ENCODE data around the gene RANBP9.

DNA sequence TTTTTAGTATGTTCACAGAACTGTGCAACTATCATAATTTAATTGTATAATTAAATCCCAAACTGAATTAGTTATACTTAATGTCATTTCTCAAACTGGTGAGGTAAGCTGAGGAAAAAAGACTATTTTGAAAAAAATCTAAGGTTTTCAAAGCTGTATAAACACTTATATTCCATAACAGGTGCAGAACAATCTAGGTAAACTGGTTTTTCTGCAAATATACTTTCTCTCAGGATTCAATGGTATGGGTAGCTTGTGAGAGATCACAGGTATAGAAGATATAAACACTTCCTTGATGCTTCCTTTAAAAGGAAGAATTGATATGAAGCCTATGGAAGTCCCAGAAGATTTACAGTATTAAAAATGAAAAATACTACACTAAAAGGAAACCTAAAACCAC is 62.8 kb downstream of the RANBP9 start:
- TF ChIP-seq, protein P1, sequence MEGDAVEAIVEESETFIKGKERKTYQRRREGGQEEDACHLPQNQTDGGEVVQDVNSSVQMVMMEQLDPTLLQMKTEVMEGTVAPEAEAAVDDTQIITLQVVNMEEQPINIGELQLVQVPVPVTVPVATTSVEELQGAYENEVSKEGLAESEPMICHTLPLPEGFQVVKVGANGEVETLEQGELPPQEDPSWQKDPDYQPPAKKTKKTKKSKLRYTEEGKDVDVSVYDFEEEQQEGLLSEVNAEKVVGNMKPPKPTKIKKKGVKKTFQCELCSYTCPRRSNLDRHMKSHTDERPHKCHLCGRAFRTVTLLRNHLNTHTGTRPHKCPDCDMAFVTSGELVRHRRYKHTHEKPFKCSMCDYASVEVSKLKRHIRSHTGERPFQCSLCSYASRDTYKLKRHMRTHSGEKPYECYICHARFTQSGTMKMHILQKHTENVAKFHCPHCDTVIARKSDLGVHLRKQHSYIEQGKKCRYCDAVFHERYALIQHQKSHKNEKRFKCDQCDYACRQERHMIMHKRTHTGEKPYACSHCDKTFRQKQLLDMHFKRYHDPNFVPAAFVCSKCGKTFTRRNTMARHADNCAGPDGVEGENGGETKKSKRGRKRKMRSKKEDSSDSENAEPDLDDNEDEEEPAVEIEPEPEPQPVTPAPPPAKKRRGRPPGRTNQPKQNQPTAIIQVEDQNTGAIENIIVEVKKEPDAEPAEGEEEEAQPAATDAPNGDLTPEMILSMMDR (tag by site-specific recombination; IDR thresholded peaks at IDR 0.05) = no peak
- TF ChIP-seq ZNF776 (tag by site-specific recombination; IDR thresholded peaks at IDR 0.05; ENCODE audit: borderline replicate concordance) (no peak), YY1 (tag by site-specific recombination; IDR thresholded peaks at IDR 0.05) (no peak), ZNF114 (tag by site-specific recombination; IDR thresholded peaks at IDR 0.05) (no peak), ZNF239 (tag by site-specific recombination; IDR thresholded peaks at IDR 0.05) (no peak), HOXC10 (CRISPR knock-in tag; IDR thresholded peaks at IDR 0.05) (no peak), ZFP41 (tag by site-specific recombination; IDR thresholded peaks at IDR 0.05; ENCODE audit: borderline replicate concordance) (no peak), ZNF791 (tag by site-specific recombination; IDR thresholded peaks at IDR 0.05) (no peak)
- TF ChIP-seq, protein P2, sequence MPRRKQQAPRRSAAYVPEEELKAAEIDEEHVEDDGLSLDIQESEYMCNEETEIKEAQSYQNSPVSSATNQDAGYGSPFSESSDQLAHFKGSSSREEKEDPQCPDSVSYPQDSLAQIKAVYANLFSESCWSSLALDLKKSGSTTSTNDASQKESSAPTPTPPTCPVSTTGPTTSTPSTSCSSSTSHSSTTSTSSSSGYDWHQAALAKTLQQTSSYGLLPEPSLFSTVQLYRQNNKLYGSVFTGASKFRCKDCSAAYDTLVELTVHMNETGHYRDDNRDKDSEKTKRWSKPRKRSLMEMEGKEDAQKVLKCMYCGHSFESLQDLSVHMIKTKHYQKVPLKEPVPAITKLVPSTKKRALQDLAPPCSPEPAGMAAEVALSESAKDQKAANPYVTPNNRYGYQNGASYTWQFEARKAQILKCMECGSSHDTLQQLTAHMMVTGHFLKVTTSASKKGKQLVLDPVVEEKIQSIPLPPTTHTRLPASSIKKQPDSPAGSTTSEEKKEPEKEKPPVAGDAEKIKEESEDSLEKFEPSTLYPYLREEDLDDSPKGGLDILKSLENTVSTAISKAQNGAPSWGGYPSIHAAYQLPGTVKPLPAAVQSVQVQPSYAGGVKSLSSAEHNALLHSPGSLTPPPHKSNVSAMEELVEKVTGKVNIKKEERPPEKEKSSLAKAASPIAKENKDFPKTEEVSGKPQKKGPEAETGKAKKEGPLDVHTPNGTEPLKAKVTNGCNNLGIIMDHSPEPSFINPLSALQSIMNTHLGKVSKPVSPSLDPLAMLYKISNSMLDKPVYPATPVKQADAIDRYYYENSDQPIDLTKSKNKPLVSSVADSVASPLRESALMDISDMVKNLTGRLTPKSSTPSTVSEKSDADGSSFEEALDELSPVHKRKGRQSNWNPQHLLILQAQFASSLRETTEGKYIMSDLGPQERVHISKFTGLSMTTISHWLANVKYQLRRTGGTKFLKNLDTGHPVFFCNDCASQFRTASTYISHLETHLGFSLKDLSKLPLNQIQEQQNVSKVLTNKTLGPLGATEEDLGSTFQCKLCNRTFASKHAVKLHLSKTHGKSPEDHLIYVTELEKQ (tag by site-specific recombination; IDR thresholded peaks at IDR 0.05; ENCODE audit: borderline replicate concordance) = no peak
